Stimulated activated CD8-positive, alpha-beta memory T cell treated with anti-CD3 and anti-CD28 coated beads, Interleukin-7, amount 100 ng/mL, for 4 hours (primary cell): ENCODE results near the gene TMEM72.

ENCODE experiments used
- DNase-seq, 2 donors: peaks; one replicate each; pipeline ENCODE4 v3.0.0-alpha.2; 2020; ENCODE audit warnings: low read depth in 2 of 2

TMEM72 gene

GRCh38 chr10:44978570-44979280, 67.6 kb downstream of the TMEM72 start, which contains the start of gene DEPP1:
Gene DEPP1, minus strand, starts transcription at chr10:44978809. Its CDS starts 779 bp downstream, at chr10:44978030.
- DNase-seq, result no peak

- no peak for DNase-seq
Observed at GRCh38 chr10:44979281-44980191, 68.4 kb downstream of the TMEM72 start.

GRCh38 chr10:44980309-44981171, 69.4 kb downstream of the TMEM72 start:
- DNase-seq, result no peak

GRCh38 chr10:44981172-44982113, 70.3 kb downstream of the TMEM72 start:
- DNase-seq, result no peak

- no peak for DNase-seq
Observed at GRCh38 chr10:44982114-44982460, 71.0 kb downstream of the TMEM72 start.

GRCh38 chr10:44982496-44982895, 71.4 kb downstream of the TMEM72 start:
- DNase-seq, result no peak

GRCh38 chr10:44983066-44983894, 72.1 kb downstream of the TMEM72 start:
- DNase-seq, result no peak

- no peak for DNase-seq
Observed at GRCh38 chr10:44983895-44984278, 72.8 kb downstream of the TMEM72 start.

GRCh38 chr10:44984671-44985101, 73.5 kb downstream of the TMEM72 start:
- DNase-seq, result no peak

GRCh38 chr10:44985175-44985681, 74.1 kb downstream of the TMEM72 start:
- no peak for DNase-seq

GRCh38 chr10:44986179-44986578, 75.0 kb downstream of the TMEM72 start:
- DNase-seq, result no peak
